Measurements from ENCODE around the gene CLMP.
"Not testable (repeated sequence)": the region's sequence is repeated elsewhere in the genome, so short reads cannot be mapped to it uniquely, and the experiment has no call there.

The CLMP gene

DNA sequence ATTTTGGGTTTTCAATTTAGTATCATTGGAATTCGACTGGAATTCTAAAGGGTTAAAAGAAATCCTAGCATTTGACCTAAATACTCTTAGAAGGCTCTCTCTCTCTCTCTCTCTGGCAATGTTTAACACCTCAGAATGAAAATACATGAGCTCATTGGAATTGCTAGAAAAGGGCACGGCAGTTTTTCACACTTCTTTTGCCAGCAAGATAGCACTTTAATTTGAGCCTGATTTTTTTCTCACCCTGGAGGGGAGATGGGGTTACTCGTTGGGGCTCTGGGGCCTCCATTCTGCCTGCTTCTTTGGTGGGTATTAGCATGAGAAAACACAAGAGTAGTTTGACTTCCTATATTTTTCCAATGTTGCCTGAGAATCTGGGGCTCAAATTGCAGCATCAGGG lies 22.8 kb upstream of the CLMP start:
- no peak for DNase-seq

DNA sequence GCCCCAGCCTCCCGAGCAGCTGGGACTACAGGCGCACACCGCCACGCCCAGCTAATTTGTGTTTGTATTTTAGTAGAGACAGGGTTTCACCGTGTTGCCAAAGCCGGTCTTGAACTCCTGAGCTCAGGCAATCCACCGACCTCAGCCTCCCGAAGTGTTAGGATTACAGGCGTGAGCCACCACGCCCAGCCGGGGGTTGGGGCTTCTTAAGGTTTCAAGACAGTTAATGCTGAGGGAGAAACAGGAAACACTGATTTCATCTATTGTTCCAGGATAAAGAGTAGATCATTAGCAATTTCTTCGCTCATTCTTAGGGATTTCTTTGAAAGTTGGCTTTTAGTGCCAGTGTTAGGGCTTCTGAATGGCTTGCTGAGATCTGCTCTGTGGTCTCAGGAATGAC lies 21.2 kb upstream of the CLMP start:
- no peak for DNase-seq

DNA sequence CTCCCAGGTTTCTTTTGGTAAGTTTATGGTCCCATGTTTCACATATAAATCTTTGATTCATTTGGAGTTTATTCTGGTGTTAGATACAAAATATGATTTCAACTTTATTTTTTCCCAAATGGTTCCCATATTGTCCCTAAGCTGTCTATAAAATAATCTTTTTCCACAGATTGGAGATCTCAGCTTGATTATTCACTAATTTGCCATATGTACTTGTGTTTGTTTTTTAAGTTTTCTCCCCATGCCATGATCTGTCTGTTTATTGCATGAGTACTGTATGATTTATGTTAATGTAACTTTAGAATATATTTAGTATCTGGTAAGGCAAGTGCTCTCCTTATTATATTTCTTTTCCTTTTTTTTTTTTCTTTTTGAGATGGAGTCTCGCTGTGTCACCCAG lies 19.9 kb upstream of the CLMP start:
- DNase-seq = no peak

DNA sequence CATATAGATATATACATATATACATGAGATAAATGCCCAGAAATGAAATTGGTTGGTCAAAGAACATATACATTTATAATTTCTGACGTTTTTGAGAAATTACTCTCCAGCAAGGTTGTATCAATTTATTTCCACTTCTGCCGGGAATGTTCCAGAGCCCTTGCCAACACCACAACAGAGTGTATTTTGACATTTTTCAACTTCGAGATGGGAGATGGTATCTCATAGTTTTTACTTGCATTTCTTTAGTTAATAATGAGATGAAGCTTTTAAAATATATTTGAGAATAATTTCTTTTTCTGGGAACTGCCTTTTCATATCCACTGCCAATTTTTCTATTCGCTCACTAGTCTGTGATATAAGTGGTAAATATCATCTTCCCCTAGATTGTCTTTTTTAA lies 19.3 kb upstream of the CLMP start:
- no peak for DNase-seq

DNA sequence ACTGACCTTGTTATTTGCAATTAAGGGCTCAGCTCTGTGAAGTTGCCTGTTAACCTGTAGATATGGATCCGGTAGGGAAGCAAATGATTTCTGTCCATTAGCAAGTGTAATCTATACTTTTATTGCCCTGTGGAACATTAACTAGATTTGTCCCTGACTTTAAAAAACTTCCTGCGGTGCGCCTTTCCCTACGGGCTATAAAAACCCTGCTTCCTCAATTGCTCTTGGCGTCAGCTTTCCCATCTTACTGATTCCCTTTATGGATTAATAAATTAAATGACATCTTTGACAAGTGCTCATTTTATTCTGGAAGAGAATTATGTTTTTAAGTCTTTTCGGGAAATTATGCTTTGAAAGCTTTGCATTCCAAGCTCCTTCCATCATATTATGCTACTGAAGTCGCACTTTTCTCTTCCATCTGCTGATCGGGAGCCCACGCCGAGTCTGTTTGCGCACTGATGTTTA lies 18.3 kb upstream of the CLMP start:
- DNase-seq = no peak

DNA sequence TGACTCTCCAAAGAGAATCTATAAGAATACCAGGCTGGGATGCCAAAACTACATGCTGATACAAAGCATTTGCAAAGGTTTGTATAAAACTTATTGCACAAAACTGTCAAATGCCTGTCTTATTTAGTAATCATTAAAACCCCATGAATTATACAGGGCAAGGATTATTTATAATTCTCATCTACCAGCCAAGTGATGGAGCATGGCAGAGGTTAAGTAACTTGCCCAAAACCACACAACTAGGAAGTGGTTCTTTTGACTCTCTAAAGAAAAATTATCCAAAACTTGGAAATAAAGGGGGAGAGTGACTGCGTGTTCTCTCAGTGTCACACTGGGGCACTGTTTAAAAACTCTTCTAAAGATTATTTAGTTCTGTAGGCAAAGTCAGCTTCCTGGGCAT lies 17.4 kb upstream of the CLMP start:
- no peak for DNase-seq

DNA sequence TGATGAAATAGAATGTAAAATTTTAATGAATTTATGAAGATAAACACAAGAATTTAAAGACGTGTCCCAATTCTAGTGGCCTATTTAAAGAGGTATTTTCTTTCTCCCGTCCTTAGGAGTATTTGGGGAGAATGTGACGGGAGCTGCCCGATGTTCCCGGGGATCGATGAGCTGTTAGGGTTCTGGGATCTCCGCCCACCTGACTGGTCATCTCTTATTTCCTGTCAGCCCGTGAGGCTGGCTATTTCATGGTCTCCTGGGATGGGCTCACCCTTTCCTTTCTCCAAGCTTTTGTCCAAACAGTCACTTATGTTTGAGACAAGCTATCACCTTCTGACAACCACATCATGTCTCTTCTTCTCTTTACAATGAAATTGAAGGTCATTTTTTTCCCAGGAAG lies 16.9 kb upstream of the CLMP start:
- DNase-seq = no peak

DNA sequence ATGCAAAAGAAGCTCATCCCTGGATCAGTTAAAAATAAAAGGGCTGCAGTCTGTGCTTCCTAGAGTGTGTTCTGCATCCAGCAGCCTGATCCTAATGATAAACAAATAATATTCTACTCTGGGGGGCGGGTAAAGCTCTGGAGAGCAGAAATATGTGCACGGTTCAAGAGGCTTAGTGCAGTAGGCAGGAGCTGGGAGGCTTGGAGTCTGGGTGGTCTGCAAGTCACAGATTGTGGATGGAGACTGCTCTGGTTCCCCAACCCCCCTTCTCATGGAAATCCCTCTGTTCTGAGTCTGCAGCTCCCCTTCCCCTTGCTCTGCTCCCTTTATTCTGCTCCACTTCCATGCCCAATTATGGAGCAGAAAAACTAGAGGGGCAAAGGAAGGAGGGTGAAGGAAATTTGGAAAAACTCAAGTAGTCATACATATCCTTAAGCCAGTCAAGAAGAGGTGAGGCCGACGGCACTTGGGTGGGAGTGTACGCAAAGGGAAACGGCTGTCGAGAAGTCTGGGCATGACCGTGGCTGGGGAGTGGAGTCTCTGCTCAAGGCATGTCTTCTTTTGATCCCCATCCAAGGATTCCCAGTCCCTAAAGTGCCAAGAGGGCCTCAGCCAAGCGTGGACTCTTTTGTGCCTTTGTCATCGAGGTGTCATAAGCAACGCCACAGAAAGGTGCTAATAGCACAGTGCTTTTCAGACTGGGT lies 16.3 kb upstream of the CLMP start:
- DNase-seq = no peak

DNA sequence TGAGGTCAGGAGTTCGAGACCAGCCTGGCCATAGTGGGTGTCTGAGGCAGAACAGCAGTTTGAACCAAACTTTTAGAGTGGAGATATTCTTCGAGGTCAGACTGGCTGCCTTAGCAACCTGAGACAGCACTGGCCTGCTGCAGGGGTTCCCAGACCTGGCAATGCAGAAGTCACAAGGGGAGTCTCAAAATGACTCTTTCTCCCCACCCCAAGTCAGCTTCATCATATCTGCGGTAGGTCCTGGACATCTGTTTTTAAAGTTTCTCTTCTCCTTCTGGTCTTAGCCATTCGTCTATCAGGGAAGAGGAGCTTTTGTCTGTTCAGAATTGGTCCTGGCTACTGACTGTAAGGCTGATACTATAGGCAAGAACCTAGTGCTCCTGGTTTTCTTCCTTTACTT lies 14.5 kb upstream of the CLMP start:
- no peak for DNase-seq

DNA sequence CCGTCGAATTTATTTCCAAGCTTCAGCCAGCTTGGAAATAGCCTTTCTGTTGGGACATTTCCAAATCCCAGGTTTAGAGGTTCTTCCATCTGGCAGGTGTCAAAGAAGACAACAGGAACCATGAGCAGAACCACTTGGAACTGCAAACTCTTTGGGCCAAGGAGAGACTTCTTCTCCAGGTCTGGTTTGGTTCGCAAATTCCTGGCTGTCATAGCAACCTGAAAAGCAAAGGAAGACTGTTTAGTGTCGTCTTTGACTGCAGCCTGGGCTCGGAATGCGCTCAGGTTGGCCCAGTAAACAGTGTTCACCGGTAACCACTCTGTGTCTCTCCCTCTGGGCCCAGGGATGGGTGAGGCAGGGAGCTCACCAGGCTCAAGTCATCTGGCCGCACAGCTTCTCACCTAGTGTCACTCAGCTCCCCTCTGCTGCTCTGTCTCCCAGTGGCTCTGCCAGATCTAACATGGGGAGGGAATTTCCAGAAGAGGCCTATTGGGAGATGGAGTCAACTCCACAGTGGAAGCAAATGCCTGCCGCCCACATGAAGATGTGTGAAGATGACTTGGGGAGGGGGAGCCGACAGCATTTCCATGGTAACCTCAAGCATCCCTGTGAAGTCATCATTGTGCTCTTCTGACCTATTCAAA lies 11.9 kb upstream of the CLMP start:
- no peak for DNase-seq

DNA sequence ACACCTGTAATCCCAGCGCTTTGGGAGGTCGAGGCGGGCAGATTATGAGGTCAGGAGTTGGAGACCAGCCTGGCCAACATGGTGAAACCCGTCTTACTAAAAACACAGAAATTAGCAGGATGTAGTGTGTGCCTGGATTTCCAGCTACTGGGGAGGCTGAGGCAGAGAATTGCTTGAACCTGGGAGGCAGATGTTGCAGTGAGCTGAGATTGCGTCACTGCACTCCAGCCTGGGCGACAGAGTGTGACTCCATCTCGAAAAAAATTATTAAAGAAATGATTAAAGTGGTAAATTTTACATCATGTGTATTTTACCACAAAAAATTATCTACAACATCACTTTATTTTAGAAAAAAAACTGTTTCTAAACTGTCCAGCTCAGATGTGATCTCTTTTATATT lies 11.0 kb upstream of the CLMP start:
- not testable (repeated sequence) for DNase-seq

DNA sequence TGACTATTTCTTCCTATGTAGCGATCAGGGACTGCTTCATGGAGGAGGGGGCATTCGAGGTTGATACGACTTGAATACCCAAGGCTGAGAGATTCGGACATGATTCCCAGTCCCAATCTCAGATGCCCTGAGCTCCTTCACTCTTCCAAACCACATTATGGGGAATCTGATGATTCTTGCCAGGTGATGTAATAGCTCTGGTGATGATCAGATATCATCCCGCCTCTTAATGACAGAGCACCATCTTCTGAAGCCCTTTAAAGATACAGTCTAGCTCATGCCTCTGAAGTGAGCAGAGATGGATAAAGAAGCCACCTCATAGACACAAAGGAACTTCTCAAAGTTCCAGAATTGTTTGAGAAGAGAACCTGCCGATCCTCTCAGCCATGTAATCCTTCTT lies 8.9 kb upstream of the CLMP start:
- DNase-seq = no peak

DNA sequence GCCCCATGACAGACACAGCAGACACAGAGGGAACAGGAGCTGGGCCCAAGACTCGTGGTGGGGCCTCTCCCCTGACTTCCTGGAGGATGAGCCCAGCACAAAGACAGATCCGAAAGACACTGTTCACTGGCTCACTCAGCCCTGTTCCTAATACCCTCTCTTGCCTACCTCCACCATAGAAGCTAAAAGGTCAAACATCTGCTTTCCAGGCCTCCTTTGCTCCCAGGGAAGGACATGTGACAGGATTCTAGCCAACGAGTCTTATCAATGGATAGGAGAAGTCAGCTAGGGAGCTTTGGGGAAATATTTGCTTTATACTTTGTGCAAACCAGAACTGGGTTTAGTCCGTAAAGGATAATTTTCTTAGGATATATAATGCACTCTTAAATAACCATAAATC lies 8.4 kb upstream of the CLMP start:
- no peak for DNase-seq

DNA sequence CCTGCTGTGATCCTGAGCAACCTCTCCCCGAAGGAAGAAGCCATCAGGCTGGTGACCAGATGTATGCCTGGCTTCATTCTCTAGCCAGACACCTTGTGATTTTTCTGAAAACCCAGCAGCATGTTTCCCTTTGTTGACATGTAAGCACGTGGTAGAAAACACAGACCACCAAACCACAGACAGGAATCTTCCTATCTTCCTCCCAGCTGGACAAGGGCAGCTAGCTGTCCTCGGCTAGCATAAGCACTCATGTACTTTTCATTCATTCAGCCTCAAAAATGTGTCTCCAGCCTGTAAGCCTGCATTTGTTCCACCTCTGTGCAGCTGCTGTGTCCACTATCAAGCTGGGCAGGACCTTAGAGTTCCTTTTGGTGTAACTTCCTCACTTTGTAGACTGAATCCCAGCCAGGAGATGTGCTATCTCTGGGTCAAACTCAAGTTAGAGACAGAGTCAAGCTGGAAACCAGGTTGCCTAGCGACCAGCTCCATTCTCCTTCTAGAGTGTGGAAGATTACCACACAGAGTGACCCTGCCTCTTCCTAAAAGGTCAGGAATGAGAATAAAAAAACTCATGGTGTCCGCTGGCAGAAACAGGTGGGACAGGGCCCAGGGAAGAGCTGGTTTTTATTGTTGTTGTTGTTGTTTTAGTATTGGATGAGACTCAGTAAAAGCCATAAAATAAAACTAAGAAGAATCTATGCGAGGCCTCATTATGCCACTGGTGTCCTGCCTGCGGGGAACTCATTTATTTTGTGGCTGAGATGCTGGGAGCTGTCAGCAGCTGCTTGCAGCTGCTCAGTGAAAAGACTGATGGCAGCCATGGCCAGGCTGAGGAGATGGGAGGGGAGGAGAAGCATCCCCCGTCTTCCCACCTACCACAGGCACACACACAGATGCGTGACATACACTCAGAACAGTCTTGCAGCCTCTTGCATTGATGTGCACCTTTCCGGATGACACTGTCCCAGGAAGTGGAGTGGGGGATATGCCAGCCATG lies 7.4 kb upstream of the CLMP start:
- no peak for DNase-seq

DNA sequence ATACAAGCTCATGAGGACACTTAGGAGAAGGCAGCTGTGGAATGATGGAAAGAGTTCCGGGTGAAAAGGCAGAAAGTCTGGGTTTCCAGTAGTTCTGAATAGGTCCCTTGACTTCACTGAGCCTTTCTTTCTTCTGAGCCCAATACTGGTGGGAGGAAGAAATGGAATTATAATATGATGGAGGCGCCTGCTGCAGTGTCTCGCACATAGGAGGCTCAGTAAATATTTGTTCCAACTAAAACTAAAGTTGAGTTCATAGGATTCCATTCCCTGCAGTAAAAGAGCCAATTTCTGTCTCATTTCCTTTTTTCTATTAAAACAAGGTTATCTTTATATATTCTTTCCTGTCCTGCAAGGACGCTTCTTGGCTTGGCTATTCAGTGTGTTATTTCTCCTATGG lies 5.2 kb upstream of the CLMP start:
- no peak for DNase-seq

DNA sequence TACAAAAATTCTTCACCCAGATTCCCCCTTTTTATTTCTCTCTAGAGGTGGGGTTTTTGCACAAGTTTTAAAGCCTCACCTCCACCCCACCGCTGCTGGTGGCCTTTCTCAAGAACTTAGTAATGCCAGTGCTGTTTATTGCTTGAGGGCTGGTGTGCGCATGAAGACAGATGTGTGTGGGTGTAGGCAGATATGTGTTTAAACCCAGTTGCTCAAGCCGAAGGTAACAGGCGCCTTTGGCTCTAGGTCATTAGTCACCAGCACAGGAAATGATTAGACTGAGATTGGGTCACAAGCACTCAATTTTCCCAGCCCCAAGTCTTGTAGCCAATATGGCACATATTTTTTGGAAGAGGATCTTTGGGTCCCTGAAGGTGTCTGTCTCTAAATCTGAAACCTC lies 2.7 kb upstream of the CLMP start:
- DNase-seq = peak in 1 of 2 donors; percentile 5

DNA sequence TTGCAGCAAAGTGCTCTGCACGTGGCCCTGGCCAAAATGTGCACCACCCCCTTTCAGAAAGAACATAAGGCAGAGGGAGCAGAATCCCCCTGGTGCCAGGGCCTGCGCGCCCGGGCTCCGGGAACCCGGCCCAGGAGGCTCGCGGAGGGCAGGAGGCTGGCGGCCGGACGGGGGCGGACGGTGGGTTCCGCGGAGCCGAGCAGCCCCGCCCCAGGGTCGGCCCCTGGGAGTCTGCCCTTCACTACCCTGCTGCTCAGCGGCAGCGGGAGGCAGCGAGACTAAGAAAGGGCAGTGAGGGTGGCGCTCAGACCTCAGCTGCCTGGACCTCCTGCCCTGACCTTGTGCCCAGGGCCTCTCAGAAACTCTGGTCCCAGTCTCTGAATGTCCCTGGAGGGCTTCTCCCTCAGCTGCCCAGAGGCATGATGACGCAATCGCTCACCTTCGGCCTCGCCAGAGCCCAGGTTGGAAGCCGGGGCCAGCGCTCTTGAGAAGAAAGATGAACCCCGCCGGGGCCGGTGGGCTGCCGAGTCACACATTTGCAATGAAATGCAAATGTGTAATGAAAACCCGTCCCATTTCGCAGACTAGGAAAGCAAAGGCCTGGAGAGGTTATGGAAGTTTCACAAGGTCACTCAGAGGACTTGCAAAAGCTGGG lies 1.1 kb upstream of the CLMP start:
- peak in 1 of 2 donors; percentile 2 for DNase-seq

DNA sequence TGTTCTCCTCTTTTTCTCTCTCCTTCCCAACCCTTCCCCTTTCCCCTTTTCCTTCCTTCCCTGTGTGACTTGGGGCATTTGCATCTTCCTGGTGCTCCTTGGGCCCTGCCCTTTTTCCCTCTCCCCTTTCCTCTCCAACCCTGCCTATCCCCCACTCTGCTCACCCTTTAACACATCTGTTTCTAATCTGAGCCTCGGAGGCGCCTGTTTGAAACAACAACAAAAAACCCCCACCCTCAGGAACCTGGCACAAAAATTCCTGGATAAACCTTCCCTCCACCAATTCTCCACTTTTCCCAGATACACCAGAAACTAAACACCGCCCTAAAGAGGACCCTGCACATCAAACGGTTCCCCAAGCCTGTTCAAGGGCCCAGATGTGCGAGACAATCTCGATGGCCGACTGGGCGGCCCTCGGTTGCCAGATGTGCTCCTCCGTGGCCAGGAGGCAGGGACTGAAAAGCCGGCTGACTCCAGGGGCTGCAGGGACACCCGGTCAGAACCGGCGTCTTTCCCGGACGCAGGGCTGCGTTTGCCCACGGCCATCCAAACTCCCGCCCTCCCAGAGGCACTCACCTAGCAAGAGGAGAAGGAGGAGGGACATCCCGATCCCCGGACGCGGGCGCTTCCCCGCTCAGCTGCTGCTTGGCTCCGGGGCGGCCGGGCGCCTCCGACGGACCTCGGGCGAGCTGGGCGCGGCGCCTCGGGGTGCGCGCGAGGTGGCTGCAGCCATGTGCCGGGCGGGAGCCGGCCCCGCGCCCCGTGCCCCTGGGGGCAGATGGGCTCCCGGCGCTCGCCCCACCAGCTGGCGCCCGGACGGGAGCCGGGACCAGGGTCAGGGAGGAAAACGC lies 486 bp downstream of the CLMP start:
- DNase-seq = peak in 1 of 2 donors; percentile 13

DNA sequence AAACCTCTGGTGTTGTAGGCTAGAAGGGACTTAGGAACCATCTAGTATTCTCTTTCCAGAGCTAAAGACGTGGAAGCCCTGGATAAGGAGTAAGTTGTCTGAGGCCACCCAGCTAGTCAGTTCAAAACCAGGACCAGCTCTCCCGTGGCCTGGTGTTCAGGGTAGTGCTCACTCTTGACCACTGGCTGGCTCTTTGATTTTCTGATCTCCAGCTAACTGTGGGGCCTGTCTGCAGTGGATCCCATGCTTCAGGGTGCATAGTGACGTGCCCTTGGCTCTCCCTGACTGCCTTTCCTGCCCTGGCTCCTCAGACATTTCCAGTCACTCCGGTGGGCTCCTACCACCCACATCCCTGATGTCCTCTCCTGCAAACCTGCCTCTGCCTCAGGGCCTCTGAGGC lies 1.3 kb downstream of the CLMP start:
- no peak for DNase-seq

DNA sequence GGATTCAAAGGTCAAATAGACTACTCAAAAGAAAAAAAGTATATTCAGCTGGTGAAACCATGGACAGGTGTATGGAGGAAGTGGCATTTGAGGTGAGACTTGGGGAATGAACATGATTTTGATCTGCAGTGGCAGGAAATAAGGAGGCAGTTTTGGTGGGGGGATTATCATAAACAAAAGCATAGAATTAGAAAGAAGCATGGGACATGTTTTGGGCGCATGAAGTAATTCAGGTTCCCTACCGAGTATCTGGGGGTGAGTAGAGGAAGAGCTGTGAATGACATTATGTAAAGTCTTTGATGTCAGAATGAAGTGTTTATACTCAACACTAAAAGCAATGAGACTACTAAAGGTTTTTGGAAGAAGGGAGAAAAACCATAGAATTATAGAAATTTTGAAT lies 3.1 kb downstream of the CLMP start:
- DNase-seq = no peak

DNA sequence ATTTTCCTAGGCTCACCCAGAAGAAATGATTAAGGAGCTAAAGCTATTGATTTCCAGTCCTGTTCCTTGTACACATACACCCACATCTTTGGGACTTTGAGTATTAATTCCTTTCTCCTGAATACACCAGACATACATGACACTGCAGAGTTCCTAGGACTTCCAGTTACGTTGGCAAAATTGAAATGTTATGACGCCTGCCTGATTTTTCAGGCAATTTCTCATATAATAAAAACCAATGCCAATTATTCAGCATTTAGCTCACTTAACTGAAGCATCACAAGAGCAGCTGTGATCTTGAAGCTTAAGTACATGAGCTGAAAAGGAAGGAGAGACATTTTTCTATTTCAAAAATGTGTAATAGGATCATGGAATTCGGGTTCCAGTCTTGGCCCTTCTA lies 4.5 kb downstream of the CLMP start:
- no peak for DNase-seq

DNA sequence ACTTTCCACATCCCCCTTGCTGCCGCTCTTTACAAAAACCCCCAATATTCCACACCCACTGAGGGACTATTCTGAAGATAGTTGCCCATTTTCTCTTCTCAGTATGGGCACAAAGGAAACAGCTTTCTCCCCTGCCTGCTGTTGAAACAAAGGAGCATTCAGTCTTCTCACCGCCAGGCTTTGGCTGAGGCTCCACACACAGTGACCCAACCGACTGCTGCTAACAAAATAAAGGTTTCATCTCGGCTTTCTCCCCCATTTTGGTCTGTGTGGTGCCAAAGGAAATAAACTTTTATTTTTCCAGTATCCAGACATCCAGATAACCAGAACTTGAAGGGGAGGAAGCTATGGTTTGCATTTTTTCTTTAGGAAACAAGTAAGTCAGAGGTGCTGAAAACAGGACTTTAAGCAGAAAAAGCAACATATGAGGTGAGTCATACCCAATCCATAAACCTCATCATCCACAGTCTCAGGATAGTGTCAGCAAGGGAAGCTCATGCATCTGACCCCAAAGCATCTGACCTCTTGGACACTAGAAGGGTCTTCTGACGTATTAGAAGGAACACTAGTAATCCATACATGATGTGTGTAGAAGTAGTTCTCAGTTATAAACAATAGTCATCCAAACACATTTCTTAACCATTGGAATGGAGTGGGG lies 6.4 kb downstream of the CLMP start:
- no peak for DNase-seq

All from stimulated activated CD4-positive, alpha-beta T cell treated with anti-CD3 and anti-CD28 coated beads, Interleukin-2, amount 100 ng/mL, for 24 hours (primary cell).